T47D (cell line): ENCODE measurements around the gene SMIM32.

Experiments
- DNase-seq, 2 experiments: peaks; one replicate each; pipeline versions ENCODE4 v3.0.0 to v3.0.0-alpha.2; 2011 to 2012; ENCODE audit warnings: low read depth in 1 of 2, low spot score in 1 of 2
- JUND ChIP-seq: IDR thresholded peaks from 2 replicates; pipeline ENCODE4 v1.6.1; 2012; ENCODE audit warnings: low read depth
- in situ Hi-C: cut with HindIII; loops from 2 replicates; pipeline ENCODE4 v1.10.0; 2016; ENCODE audit warnings: low sequenced_read_pairs, low pct_unique_long_range_greater_than_20kb

The SMIM32 gene

DNA sequence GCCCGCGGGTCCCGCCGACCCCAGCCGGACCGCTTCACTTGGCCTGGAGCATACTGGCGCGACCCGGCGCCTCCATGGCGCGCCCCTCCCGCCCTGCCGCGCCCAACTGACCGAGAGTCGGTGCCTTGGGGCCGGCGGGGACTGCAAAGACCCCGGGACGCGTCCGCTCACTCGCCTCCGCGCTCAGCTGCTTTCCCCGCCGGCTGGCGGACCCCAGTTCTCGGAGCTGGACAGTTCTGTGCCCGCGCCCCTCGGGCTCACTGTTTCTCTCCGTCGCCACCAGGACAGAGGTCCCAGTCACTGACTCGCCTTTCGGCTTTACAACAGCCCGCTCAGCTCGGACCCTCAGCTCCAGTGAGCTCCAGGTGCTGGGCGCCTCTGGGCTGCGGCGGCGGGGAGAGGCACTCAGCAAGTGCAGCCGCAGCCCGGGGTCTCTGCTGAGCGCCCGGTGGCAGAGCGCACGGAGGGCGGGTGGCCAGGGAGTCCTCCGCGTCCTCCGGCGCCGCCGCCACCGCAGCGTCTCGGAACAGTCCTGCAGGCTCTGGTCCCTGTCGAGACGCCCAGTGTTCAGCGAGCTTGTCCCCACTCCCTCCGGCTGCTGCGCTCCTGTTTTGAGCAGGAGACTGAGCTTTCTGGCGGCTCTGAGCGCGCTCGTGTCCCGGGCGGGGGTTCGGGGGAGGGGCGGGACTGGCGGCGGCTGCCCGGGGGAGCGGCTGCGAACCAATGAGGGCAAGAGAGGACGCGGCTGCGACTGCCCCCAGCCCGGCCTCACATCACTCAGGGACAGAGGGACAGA lies at the start of gene SMIM32:
SMIM32 (minus strand) TSS at position 637 of the 796 bp plus-strand sequence. CDS start 638 bp downstream, outside the sequence.
- no peak for TF ChIP-seq JUND
- in situ Hi-C loops, result no loop called here
- DNase-seq, result no peak

GRCh38 chr5:136242611-136243010 lies 49.6 kb upstream of the SMIM32 start:
- in situ Hi-C loops, result no loop called here
- no peak for DNase-seq
- no peak for TF ChIP-seq JUND

DNA sequence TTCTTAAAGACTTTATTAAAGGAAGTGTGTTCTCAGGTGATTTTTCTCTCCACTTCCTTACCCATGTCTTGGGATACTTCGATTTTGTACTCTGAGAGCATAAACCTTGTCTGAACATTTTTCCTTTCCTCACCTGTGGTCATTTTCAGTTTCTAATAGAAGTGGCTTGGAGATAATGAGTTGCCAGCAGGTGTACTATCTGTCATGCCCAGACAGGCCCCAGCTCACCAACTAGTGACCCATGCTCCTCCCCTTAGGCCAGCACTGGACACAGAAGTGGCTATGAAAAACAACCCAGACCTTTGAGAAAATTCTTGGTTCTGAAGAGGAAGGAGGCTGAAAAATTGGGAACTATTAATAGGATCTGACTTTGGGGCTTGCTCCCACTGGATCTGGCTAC lies 49.2 kb upstream of the SMIM32 start:
- in situ Hi-C loops, result no loop called here

DNA sequence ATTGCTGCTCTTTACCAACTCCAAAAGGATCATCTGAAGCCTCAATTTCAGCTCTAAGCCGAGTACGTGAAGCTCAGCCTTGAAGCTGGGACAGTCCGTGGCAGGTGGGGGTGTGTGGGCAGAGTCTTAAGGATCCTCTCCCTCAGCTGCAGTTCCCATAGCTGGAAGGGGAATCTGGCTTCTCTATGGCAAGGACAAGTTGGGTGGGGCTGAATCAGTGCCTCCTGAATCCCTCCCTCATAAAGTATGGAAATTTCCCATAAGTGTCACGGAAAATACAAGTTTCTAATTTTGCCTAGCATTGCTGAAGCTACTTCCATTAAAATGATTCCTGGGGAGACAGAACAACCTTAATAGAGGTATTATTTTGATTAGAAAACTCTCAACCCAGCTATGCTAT lies 47.9 kb upstream of the SMIM32 start:
- in situ Hi-C loops, result no loop called here
- no peak for TF ChIP-seq JUND
- no peak for DNase-seq

More for the DNA sequence above, 49.2 kb upstream of the SMIM32 start:
- DNase-seq, result no peak
- TF ChIP-seq JUND, result no peak

DNA sequence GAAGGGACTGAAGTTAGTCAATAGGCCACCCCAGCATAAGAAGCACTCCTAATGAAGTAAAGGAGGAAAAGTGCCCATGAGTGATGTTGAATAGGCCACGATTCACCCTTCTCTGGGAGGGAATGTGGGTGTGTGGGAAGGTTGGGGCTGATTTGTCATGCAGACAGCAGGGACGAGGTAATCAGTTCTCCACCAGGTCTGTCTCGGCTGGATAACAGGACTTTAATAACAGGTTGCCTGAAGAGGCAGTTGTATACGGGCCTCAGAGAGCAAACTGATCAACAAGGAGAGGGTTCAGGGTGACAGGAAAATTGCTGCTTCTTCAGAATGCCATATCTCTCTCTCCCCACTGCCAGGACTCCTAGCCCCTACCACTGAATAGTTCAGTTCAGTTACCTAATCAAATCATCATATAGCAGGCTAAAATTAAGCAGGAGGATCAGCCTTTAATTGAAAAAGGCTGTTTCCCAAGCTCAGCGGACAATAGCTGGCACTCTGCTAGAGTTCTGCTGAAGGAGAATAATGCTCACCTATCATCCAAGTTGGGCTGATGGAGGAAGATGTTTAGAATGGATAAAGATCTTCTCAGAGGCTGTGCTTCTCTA lies 43.6 kb upstream of the SMIM32 start:
- no peak for DNase-seq
- in situ Hi-C loops, result no loop called here
- TF ChIP-seq JUND, result no peak

DNA sequence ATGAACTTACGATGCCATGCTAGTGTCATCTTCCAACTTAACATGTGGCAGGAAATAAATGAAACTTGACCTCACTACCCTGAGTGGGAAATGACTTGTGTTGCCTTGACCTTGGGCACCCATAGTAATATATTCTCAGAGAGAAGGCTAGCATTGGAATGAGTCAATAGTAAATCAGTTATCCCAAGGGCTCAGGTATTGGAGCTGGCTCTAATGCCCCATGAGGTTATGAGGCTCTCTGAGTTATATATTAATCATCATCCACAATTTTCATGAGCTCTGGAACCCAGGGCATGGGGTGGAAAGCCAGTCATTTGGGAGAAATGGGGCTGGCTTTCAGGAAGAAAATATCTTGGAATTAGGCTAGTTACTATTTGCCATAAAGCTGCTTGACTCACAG lies 42.4 kb upstream of the SMIM32 start:
- in situ Hi-C loops, result no loop called here
- no peak for TF ChIP-seq JUND
- no peak for DNase-seq

DNA sequence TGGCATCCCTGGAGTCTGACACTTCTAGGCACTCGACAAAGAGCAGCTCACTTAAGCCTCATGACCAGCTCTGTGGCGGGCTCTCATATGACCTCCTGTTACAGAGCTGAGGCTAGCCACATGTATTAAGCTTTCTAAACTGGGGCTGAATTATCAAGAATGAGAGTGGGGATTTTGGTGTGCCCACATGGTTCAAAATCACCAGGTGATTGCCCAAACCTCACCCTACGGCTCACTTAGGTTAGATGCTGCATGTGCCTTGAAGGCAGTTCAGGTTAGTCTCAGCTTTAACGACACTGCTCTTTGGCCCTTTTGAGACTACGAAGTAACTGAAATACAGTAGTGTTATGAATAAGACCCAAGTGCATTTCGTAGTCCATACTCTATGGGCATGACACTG lies 39.4 kb upstream of the SMIM32 start:
- TF ChIP-seq JUND, result no peak
- in situ Hi-C loops, result no loop called here
- no peak for DNase-seq

DNA sequence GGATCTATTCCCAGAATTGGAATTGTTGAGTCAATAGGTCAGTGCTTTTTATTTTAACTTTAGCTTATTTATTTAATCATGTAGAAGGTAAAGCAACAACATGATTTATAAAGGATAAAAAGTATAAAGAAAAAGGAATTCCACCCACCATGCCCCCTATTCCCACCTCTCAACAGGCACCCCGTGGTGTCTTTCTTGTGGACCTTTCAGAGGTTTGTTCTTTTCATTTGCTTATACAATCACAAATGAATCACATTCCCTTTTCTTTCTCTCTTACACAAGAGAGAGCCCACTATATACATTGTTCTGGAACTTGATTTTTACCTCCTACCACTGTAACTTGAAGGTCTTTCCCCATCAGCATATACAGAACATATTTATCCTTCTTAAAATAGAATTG lies 37.2 kb upstream of the SMIM32 start:
- no peak for DNase-seq
- in situ Hi-C loops, result no loop called here
- TF ChIP-seq JUND, result no peak

- in situ Hi-C loops, result no loop called here
- no peak for TF ChIP-seq JUND
- no peak for DNase-seq
These were observed 35.3 kb upstream of the SMIM32 start for GRCh38 chr5:136228136-136228757.

DNA sequence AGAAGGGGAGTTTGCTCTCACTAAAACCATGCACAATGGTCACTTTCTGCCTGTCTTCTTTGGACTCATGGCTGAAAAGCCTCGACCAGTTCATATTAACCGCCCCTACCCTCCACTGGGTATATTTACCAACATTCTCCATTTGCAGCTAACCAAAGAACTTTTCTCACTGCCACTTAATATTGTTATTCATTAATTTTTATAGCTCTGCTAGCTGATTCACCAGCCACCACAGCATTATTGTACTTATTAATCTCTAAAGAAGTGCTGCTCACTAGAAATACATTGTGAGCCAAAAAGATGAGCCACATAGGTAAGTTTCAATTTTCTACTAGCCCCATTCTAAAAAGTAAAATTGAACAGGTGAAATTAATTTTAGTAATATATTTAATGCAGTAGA lies 33.4 kb upstream of the SMIM32 start:
- no peak for TF ChIP-seq JUND
- no peak for DNase-seq
- in situ Hi-C loops, result no loop called here

DNA sequence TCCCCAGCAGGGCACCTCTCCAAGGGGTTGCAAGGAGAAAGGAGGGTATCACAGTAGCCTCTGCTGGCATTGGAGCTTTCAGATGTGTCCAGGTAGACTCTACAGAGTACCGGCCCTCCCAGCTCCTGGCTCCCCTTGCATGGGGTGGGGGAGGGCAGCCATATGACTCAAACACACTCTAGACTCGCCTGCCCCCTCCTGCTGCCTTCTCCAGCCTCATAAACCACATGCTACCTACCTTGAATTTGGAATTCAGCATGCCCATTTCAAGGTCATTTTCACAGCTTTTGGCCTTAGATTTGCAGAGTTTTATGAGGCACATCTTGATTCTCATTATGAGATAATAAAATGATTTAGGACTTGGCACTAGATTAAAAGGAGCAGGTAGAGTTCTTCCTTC lies 32.8 kb upstream of the SMIM32 start:
- no peak for DNase-seq
- no peak for TF ChIP-seq JUND
- in situ Hi-C loops, result no loop called here

GRCh38 chr5:136222580-136223235 lies 29.7 kb upstream of the SMIM32 start:
- DNase-seq, result no peak
- in situ Hi-C loops, result no loop called here
- TF ChIP-seq JUND, result no peak

GRCh38 chr5:136221340-136221739 lies 28.4 kb upstream of the SMIM32 start:
- DNase-seq, result no peak
- no peak for TF ChIP-seq JUND
- in situ Hi-C loops, result no loop called here
